DOHH2 (cell line): ENCODE data around the gene SLC38A9.

Source experiments
- CTCF ChIP-seq: fragments of 200-600 bp; sonication (generic); IDR thresholded peaks from one replicate; pipeline ENCODE4 v1.5.1; 2014; ENCODE audit warnings: antibody characterized with exemption, mild to moderate bottlenecking, low read depth, low read length; ENCODE audit not compliant: poor library complexity, severe bottlenecking
- EZH2phosphoT487 ChIP-seq: fragments of 200-600 bp; sonication (generic); IDR thresholded peaks from 2 replicates; pipeline ENCODE4 v1.6.1; 2017; ENCODE audit warnings: borderline replicate concordance, mild to moderate bottlenecking, antibody characterized with exemption, low read length, moderate library complexity, mixed read lengths

DNA sequence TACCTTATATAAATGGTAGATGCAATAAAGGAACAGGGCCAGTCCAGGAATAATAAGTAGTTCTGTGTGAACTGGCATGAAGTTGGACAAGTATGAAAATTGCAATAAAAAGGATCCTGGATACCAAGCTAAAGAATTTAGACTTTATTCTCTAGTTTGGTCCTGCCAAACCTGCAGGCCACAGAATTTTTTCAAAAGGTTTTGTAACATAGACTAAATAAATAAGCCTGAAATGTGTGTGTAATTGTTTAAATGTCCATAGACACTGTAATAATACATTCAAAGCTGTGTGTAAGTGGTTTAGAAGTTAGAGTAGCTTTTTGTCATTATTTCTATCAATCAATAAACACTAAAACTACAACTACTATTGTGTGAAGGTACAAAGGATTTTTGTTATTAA, 101.6 kb downstream of the SLC38A9 start:
- TF ChIP-seq CTCF, result no peak
- no peak for TF ChIP-seq EZH2phosphoT487
